Osteoblast (primary cell): Measurements from ENCODE around the gene SNX1. TPM values are rescaled to one million over a fixed set of nuclear protein-coding genes. Genes with fewer than 3 reads are reported as not detected.

Experiments used
- DNase-seq: peaks from one replicate; pipeline ENCODE4 v3.0.0; 2011; ENCODE audit warnings: low spot score, mixed read lengths; ENCODE audit not compliant: insufficient read length; ENCODE audit errors: missing footprints
- H2AFZ ChIP-seq: 2 replicates; pipeline ENCODE4 v1.6.0; 2011; ENCODE audit warnings: mild to moderate bottlenecking, low read length
- H3K27ac ChIP-seq: 2 replicates; pipeline ENCODE4 v1.5.1; 2011; ENCODE audit warnings: mild to moderate bottlenecking, low read depth, low read length, moderate library complexity
- H3K27me3 ChIP-seq: 2 replicates; pipeline ENCODE4 v1.6.0; 2012; ENCODE audit warnings: mild to moderate bottlenecking, control low read depth, inconsistent platforms, low read length, moderate library complexity; ENCODE audit not compliant: insufficient read depth
- H3K36me3 ChIP-seq: 2 replicates; pipeline ENCODE4 v1.5.1; 2011; ENCODE audit warnings: mild to moderate bottlenecking, low read length, control low read depth, moderate library complexity; ENCODE audit not compliant: insufficient read depth
- H3K4me1 ChIP-seq: 2 replicates; pipeline ENCODE4 v1.5.1; 2011; ENCODE audit warnings: mild to moderate bottlenecking, low read length, control low read depth, moderate library complexity; ENCODE audit not compliant: insufficient read depth
- H3K4me2 ChIP-seq: 2 replicates; pipeline ENCODE4 v1.6.0; 2011; ENCODE audit warnings: mild to moderate bottlenecking, low read length; ENCODE audit not compliant: insufficient read depth
- H3K4me3 ChIP-seq: fragments of 200-600 bp; sonication (generic); 3 replicates; pipeline ENCODE4 v1.5.1; 2012; ENCODE audit warnings: mild to moderate bottlenecking, low read length, inconsistent platforms; ENCODE audit not compliant: insufficient read depth
- H3K79me2 ChIP-seq: 2 replicates; pipeline ENCODE4 v1.6.0; 2012; ENCODE audit warnings: mild to moderate bottlenecking, low read length, control low read depth, inconsistent platforms; ENCODE audit not compliant: insufficient read depth
- H3K9me3 ChIP-seq: 2 replicates; pipeline ENCODE4 v1.5.1; 2011; ENCODE audit warnings: low read depth, low read length, control low read depth
- H4K20me1 ChIP-seq: 2 replicates; pipeline ENCODE4 v1.6.0; 2012; ENCODE audit warnings: mild to moderate bottlenecking, low read length, control low read depth; ENCODE audit not compliant: insufficient read depth
- total RNA-seq: library from RNA; depleted of rRNA; stranded (reverse); fragments of >200 nt; gene quantifications from 2 replicates; pipeline ENCODE4 v1.2.3, GENCODE V29; 2012
- TF ChIP-seq, protein P1 (sequence below): IDR thresholded peaks from 2 replicates; pipeline ENCODE4 v1.5.1; 2011; ENCODE audit warnings: mild to moderate bottlenecking, low read depth, low read length, moderate library complexity; ENCODE audit errors: extremely low read depth

SNX1 gene
- total RNA-seq, 1 donor = 51.0 TPM

- Histone ChIP-seq H3K36me3 (peaks cover 42% of the 10 kb centered on the region), H3K27ac (no peak overlapping the region), H3K4me2 (no peak overlapping the region), H3K79me2 (no peaks in the 10 kb centered on the region), H4K20me1 (peaks cover 4% of the 10 kb centered on the region), H3K27me3 (no peaks in the 10 kb centered on the region), H3K4me1 (no peaks in the 10 kb centered on the region), H3K4me3 (no peak overlapping the region), H2AFZ (no peak overlapping the region), H3K9me3 (no peaks in the 10 kb centered on the region)
- TF ChIP-seq, protein P1, sequence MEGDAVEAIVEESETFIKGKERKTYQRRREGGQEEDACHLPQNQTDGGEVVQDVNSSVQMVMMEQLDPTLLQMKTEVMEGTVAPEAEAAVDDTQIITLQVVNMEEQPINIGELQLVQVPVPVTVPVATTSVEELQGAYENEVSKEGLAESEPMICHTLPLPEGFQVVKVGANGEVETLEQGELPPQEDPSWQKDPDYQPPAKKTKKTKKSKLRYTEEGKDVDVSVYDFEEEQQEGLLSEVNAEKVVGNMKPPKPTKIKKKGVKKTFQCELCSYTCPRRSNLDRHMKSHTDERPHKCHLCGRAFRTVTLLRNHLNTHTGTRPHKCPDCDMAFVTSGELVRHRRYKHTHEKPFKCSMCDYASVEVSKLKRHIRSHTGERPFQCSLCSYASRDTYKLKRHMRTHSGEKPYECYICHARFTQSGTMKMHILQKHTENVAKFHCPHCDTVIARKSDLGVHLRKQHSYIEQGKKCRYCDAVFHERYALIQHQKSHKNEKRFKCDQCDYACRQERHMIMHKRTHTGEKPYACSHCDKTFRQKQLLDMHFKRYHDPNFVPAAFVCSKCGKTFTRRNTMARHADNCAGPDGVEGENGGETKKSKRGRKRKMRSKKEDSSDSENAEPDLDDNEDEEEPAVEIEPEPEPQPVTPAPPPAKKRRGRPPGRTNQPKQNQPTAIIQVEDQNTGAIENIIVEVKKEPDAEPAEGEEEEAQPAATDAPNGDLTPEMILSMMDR = no peak
- no peak for DNase-seq
Measured at GRCh38 chr15:64138331-64138941, 42.7 kb downstream of the SNX1 start.

GRCh38 chr15:64141798-64142512 lies 46.2 kb downstream of the SNX1 start:
- H3K27ac ChIP-seq = no peak overlapping the region
- no peak for DNase-seq
- TF ChIP-seq, protein P1 = no peak
- peaks cover 44% of the 10 kb centered on the region for H3K36me3 ChIP-seq
- H3K79me2 ChIP-seq = no peaks in the 10 kb centered on the region
- peaks cover 4% of the 10 kb centered on the region for H4K20me1 ChIP-seq
- no peaks in the 10 kb centered on the region for H3K27me3 ChIP-seq
- no peaks in the 10 kb centered on the region for H3K9me3 ChIP-seq
- no peak overlapping the region for H3K4me2 ChIP-seq
- H2AFZ ChIP-seq = no peak overlapping the region
- no peak overlapping the region for H3K4me3 ChIP-seq
- no peaks in the 10 kb centered on the region for H3K4me1 ChIP-seq

DNA sequence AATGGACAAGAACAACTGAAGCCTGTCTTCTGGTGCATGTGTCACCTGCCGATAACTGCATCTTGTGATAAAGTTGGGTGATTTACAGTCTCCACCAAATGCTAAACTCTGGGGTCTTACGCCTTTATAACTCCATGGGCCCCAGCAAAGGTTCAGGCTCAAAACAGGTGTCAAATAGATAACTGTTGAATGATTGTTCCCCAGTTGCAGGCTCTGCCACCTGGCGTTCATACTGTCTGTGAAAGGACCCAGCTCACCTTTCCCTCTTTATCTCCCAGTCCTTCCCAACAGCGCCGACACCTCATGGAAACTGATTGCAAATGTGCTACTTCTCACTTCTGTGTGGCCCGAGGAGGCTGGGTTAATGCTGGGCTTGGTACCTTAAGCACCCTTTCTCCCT lies 47.5 kb downstream of the SNX1 start:
- Histone ChIP-seq H3K27me3 (no peaks in the 10 kb centered on the region), H3K9me3 (no peaks in the 10 kb centered on the region), H3K79me2 (no peaks in the 10 kb centered on the region), H3K4me2 (no peak overlapping the region), H3K27ac (no peak overlapping the region), H2AFZ (no peak overlapping the region), H4K20me1 (no peaks in the 10 kb centered on the region), H3K36me3 (peaks cover 31% of the 10 kb centered on the region), H3K4me3 (no peak overlapping the region), H3K4me1 (no peaks in the 10 kb centered on the region)
- TF ChIP-seq, protein P1 = no peak
- DNase-seq = no peak

DNA sequence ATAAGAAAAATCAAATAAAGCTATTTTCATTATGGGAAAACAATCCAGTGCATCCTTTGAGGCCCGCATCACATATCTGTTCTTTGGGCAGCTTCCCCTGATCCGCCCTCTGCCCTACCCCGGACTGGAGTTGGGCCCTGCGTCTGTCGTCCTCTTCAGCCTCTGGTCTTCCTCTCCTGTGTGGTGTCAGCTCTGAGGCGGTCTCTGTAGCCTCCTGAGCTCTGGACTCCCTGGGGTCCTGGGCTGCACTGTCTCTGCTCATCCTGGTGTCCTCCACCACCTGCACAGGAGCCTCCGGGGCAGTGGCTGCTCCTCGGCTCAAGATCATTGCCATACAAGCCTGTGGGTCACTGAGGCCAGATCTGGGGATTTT lies 48.4 kb downstream of the SNX1 start:
- no peak for DNase-seq
- Histone ChIP-seq H3K27me3 (no peaks in the 10 kb centered on the region), H3K4me2 (no peak overlapping the region), H2AFZ (no peak overlapping the region), H3K27ac (no peak overlapping the region), H3K4me3 (no peak overlapping the region), H3K79me2 (no peaks in the 10 kb centered on the region), H4K20me1 (no peaks in the 10 kb centered on the region), H3K4me1 (no peaks in the 10 kb centered on the region), H3K36me3 (peaks cover 25% of the 10 kb centered on the region), H3K9me3 (no peaks in the 10 kb centered on the region)
- TF ChIP-seq, protein P1 = no peak
